IPS-20b (cell line): Measurements from ENCODE around the gene HOXB3.

ENCODE experiments used
- H3K27ac ChIP-seq: one replicate; pipeline ENCODE4 v1.5.1; 2013; ENCODE audit warnings: low read length
- H3K27me3 ChIP-seq: 2 replicates; pipeline ENCODE4 v1.6.1; 2013; ENCODE audit warnings: mild to moderate bottlenecking, low read length, inconsistent platforms; ENCODE audit not compliant: insufficient read depth
- H3K36me3 ChIP-seq: 2 replicates; pipeline ENCODE4 v1.6.1; 2013; ENCODE audit warnings: low read depth, mild to moderate bottlenecking, inconsistent platforms, low read length, moderate library complexity; ENCODE audit not compliant: insufficient read depth
- H3K4me1 ChIP-seq: 2 replicates; pipeline ENCODE4 v1.6.1; 2013; ENCODE audit warnings: mild to moderate bottlenecking, control low read depth, inconsistent platforms, low read length, moderate library complexity; ENCODE audit not compliant: insufficient read depth
- H3K4me3 ChIP-seq: 2 replicates; pipeline ENCODE4 v1.5.1; 2013; ENCODE audit warnings: mild to moderate bottlenecking, low read length, inconsistent platforms
- H3K9ac ChIP-seq: 2 replicates; pipeline ENCODE4 v1.6.1; 2013; ENCODE audit warnings: low read depth, mild to moderate bottlenecking, inconsistent platforms, low read length, moderate library complexity
- H3K9me3 ChIP-seq: 2 replicates; pipeline ENCODE4 v1.6.1; 2013; ENCODE audit warnings: mild to moderate bottlenecking, low read depth, low read length, inconsistent platforms; ENCODE audit not compliant: insufficient read depth

Gene HOXB3

GRCh38 chr17:48598736-48599135 is 8.7 kb upstream of the HOXB3 start:
- Histone ChIP-seq H3K27me3 (peaks cover 100% of the 10 kb centered on the region), H3K4me1 (peaks cover 4% of the 10 kb centered on the region; the same call in 1 of the 2 replicates), H3K27ac (no peak overlapping the region), H3K4me3 (no peak overlapping the region), H3K9ac (no peak overlapping the region), H3K36me3 (no peaks in the 10 kb centered on the region), H3K9me3 (peaks cover 3% of the 10 kb centered on the region; the same call in 1 of the 2 replicates)

- H3K9me3 ChIP-seq: peaks cover 3% of the 10 kb centered on the region; the same call in 1 of the 2 replicates
- H3K4me3 ChIP-seq: no peak overlapping the region
- H3K36me3 ChIP-seq: no peaks in the 10 kb centered on the region
- peaks cover 100% of the 10 kb centered on the region for H3K27me3 ChIP-seq
- no peak overlapping the region for H3K9ac ChIP-seq
- peaks cover 4% of the 10 kb centered on the region; the same call in 1 of the 2 replicates for H3K4me1 ChIP-seq
- no peak overlapping the region for H3K27ac ChIP-seq
These were observed 8.0 kb upstream of the HOXB3 start for GRCh38 chr17:48597778-48598631.

- H3K27ac ChIP-seq: no peak overlapping the region
- H3K9me3 ChIP-seq: peaks cover 3% of the 10 kb centered on the region; the same call in 1 of the 2 replicates
- H3K9ac ChIP-seq: no peak overlapping the region
- peaks cover 100% of the 10 kb centered on the region for H3K27me3 ChIP-seq
- no peak overlapping the region for H3K4me3 ChIP-seq
- H3K36me3 ChIP-seq: no peaks in the 10 kb centered on the region
- H3K4me1 ChIP-seq: peaks cover 4% of the 10 kb centered on the region; the same call in 1 of the 2 replicates
These were observed 7.4 kb upstream of the HOXB3 start for GRCh38 chr17:48597528-48597777.

- H3K27ac ChIP-seq: no peak overlapping the region
- peaks cover 4% of the 10 kb centered on the region; the same call in 1 of the 2 replicates for H3K4me1 ChIP-seq
- H3K9ac ChIP-seq: no peak overlapping the region
- no peak overlapping the region for H3K4me3 ChIP-seq
- peaks cover 3% of the 10 kb centered on the region; the same call in 1 of the 2 replicates for H3K9me3 ChIP-seq
- H3K36me3 ChIP-seq: no peaks in the 10 kb centered on the region
- H3K27me3 ChIP-seq: peaks cover 100% of the 10 kb centered on the region
These were observed 6.9 kb upstream of the HOXB3 start for GRCh38 chr17:48596735-48597527.

- Histone ChIP-seq H3K27ac (no peak overlapping the region), H3K9me3 (peaks cover 3% of the 10 kb centered on the region; the same call in 1 of the 2 replicates), H3K4me1 (peaks cover 4% of the 10 kb centered on the region; the same call in 1 of the 2 replicates), H3K9ac (no peak overlapping the region), H3K4me3 (no peak overlapping the region), H3K36me3 (no peaks in the 10 kb centered on the region), H3K27me3 (peaks cover 100% of the 10 kb centered on the region)
These were observed 6.1 kb upstream of the HOXB3 start for GRCh38 chr17:48596000-48596734.

GRCh38 chr17:48595278-48595999 is 5.4 kb upstream of the HOXB3 start:
- H3K36me3 ChIP-seq: no peaks in the 10 kb centered on the region
- H3K27ac ChIP-seq: no peak overlapping the region
- peaks cover 3% of the 10 kb centered on the region; the same call in 1 of the 2 replicates for H3K9me3 ChIP-seq
- peaks cover 4% of the 10 kb centered on the region; the same call in 1 of the 2 replicates for H3K4me1 ChIP-seq
- H3K27me3 ChIP-seq: peaks cover 100% of the 10 kb centered on the region
- no peak overlapping the region for H3K4me3 ChIP-seq
- H3K9ac ChIP-seq: no peak overlapping the region

- H3K4me3 ChIP-seq: no peak overlapping the region
- peaks cover 3% of the 10 kb centered on the region; the same call in 1 of the 2 replicates for H3K9me3 ChIP-seq
- peaks cover 4% of the 10 kb centered on the region; the same call in 1 of the 2 replicates for H3K4me1 ChIP-seq
- H3K9ac ChIP-seq: no peak overlapping the region
- no peaks in the 10 kb centered on the region for H3K36me3 ChIP-seq
- no peak overlapping the region for H3K27ac ChIP-seq
- H3K27me3 ChIP-seq: peaks cover 100% of the 10 kb centered on the region
These were observed 4.7 kb upstream of the HOXB3 start for GRCh38 chr17:48594538-48595277.

- Histone ChIP-seq H3K36me3 (no peaks in the 10 kb centered on the region), H3K4me1 (peaks cover 4% of the 10 kb centered on the region; the same call in 1 of the 2 replicates), H3K27ac (no peak overlapping the region), H3K4me3 (0 out of 2 replicates have a peak overlapping the region, but pooled peaks have one; percentile 29), H3K27me3 (peaks cover 100% of the 10 kb centered on the region), H3K9ac (no peak overlapping the region), H3K9me3 (no peaks in the 10 kb centered on the region; the same call in 1 of the 2 replicates)
These were observed 3.9 kb upstream of the HOXB3 start for GRCh38 chr17:48593840-48594537.

GRCh38 chr17:48593126-48593829 is 3.2 kb upstream of the HOXB3 start, which contains the start of gene HOXB5:
HOXB5 (minus strand) TSS chr17:48593779; CDS start chr17:48593682, 97 bp downstream.
- peaks cover 100% of the 10 kb centered on the region for H3K27me3 ChIP-seq
- 0 out of 2 replicates have a peak within 1 kb of the TSS, but pooled peaks have one; percentile 29 for H3K4me3 ChIP-seq
- no peak within 1 kb of the TSS for H3K9ac ChIP-seq
- peaks cover 4% of the 10 kb centered on the region; the same call in 1 of the 2 replicates for H3K4me1 ChIP-seq
- no peak within 1 kb of the TSS for H3K27ac ChIP-seq
- H3K9me3 ChIP-seq: no peaks in the 10 kb centered on the region; the same call in 1 of the 2 replicates
- H3K36me3 ChIP-seq: no peaks in the 10 kb centered on the region
